ENCODE results near the gene LDLR. TPM values are rescaled to one million over a fixed set of nuclear protein-coding genes. Genes with fewer than 3 reads are reported as not detected.

LDLR gene
- 29.8 TPM for total RNA-seq

GRCh38 chr19:11089254-11090013 lies at the start of gene LDLR:
LDLR (plus strand) TSS chr19:11089463; CDS start chr19:11089549, 86 bp downstream.

GRCh38 chr19:11155373-11156120 lies 66.3 kb downstream of the LDLR start, which contains the start of gene SPC24:
SPC24 (minus strand) TSS chr19:11155782; CDS start chr19:11155776, 6 bp downstream.

Other genes with a start within 250 kb of the LDLR start
- 1.2 TPM for gene C19orf38, start 241.0 kb upstream of the LDLR start, total RNA-seq
- 30.9 TPM for gene CARM1, start 217.9 kb upstream of the LDLR start, total RNA-seq
- gene YIPF2, start 160.8 kb upstream of the LDLR start, total RNA-seq: 28.8 TPM
- 27.9 TPM for gene TIMM29, start 160.7 kb upstream of the LDLR start, total RNA-seq
- 106 TPM for gene SMARCA4, start 128.4 kb upstream of the LDLR start, total RNA-seq
- 9.0 TPM for gene SPC24, start 66.3 kb downstream of the LDLR start, total RNA-seq
- 12.2 TPM for gene KANK2, start 108.1 kb downstream of the LDLR start, total RNA-seq
- gene ANGPTL8, start 150.2 kb downstream of the LDLR start, total RNA-seq: not detected
- 3.7 TPM for gene DOCK6, start 173.1 kb downstream of the LDLR start, total RNA-seq
- gene TSPAN16, start 206.7 kb downstream of the LDLR start, total RNA-seq: 0.46 TPM

Measured in diencephalon (tissue), 1 donor.